A549 treated with GW870086 at 1 μM for 4 hours (cell line): ENCODE results near the gene OR52H1. TPM values are rescaled to one million over a fixed set of nuclear protein-coding genes. Genes with fewer than 3 reads are reported as not detected.

ENCODE experiments used
- total RNA-seq: library from RNA; stranded (reverse); fragments of 200-300 nt; extraction: Qiagen RNA extraction; gene quantifications from 5 replicates; pipeline ENCODE4 v1.2.3, GENCODE V29; 2022; ENCODE audit warnings: low read depth

Gene OR52H1
- not detected in 5 replicates for total RNA-seq

DNA sequence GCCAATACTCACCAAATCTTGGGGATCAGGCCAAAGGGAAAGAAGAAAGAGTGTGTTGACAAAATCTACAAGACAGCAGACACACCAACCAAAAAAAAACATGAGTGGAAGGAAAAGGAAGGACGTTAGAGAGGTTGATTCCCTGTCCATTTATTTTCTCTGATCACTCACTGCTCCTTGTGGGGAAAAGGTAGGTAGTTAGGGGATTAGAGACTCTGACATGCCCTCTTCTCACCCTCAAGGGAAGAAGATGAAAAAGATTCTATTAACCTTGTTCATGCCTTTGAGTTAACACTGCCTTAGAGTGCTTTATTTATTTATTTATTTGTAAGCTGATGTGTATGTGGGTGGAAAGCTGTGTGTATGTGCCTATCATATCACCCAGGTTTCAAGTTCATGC lies at the start of gene OR52H1:
Gene OR52H1, minus strand, starts transcription at position 101 of the 400 bp plus-strand sequence. CDS start 3,035 bp downstream, outside the sequence.

DNA sequence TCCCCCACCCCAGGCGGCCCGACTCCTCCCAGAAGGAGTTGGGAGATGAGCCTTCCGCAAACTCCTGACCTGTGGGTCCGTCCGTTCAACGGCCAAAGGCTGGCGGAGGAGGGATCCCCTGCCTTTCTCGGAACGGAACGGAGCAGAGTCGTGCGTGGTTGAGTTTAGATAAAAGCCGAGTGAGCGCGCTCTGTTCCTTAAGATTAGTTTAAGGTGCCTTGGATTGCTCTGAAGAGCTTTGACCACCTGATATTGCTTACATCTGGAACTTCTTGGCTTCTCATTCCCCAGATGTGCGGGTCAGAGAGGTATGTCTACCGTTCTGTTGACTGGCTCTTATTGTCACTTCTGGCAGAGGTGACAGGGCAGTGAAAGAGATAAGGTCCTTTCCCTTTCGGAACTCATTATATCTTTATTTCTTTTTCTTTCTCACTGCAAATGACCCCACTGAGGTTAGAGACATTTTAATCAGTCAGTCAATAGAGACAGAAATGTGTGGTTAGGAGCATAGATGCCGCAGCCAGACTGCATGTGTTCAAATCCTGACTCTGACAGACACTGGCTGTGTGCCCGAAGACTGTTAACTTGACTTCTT lies 48.4 kb upstream of the OR52H1 start, which contains the start of gene TRIM6:
Gene TRIM6, plus strand, starts transcription at position 31 of the 595 bp plus-strand sequence. Its CDS starts 261 bp downstream, at position 292.

DNA sequence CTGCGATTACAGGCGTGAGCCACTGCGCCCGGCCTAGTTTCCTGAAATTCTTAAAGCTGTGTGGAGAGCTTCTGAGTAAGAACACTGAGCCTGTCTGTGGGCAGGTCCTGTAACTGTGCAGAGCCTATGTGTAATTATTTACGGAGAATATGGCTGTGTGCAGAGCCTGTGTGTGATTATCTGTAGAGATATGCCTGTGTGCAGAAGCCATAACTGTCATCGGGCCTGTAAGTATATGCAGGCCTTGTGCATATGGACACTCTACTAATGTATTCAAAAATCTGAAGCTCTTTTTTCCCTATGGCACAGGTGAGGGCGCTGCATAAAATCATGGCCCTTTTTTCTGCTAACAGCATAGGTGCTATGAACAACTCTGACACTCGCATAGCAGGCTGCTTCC lies 32.2 kb upstream of the OR52H1 start, which contains the start of gene OR52B6:
Gene OR52B6, plus strand, starts transcription at position 301 of the 400 bp plus-strand sequence. Its CDS starts 0 bp downstream, at position 301.

DNA sequence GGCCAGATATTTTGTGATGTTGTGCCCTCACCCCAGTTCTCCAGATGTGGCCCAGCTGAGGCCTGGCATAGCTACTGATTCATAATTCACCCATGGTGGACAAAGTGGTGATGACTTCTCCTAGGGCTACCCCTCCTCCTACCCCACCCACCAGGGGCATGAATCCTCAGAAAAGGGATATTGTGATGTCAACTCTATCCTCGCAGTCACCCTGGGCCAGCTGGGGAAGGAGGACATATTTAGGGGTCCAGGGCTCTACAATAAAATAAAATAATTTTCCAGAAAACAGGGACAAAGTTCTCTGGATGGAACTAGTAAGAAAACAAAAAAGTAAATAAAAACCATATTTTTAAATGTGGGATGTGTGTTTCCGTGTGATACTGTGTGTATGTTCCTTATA lies 31.7 kb downstream of the OR52H1 start, which contains the start of gene UBQLNL:
Gene UBQLNL, minus strand, starts transcription at position 101 of the 400 bp plus-strand sequence. CDS start 258 bp downstream, outside the sequence.

DNA sequence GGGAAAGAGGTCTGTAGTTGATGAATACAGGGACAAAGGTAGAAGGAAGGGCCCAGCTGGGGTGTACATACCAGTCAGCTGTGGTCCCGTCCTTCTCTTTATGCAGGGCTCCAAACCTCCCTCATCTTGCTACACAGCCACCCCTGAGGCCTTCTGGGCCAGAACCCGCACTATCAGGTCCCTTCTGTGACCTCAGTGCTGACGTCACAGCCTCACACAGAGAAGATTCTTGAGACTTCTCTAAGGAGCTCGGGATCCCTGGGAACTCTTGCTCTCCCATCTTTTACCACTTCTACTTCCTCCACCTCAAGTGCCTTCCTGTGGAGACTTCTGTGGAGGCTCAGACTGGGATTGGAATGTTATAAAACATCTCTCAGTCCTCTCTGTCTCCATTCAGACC lies 38.5 kb downstream of the OR52H1 start, which contains the start of gene UBQLN3:
Gene UBQLN3, minus strand, starts transcription at position 155 of the 400 bp plus-strand sequence. CDS start 399 bp downstream, outside the sequence.

Other genes with a start within 250 kb of the OR52H1 start
- not detected in 5 replicates for gene OR51B4, start 246.6 kb downstream of the OR52H1 start, total RNA-seq
- not detected in 5 replicates for gene OR51B2, start 224.2 kb downstream of the OR52H1 start, total RNA-seq
- gene OR51B5, start 205.0 kb downstream of the OR52H1 start, total RNA-seq = 0.10 TPM in 2 of 5 replicates, not detected in the others
- not detected in 5 replicates for gene OR51B6, start 197.0 kb downstream of the OR52H1 start, total RNA-seq
- not detected in 5 replicates for gene OR51M1, start 164.7 kb downstream of the OR52H1 start, total RNA-seq
- not detected in 5 replicates for gene OR51Q1, start 126.4 kb downstream of the OR52H1 start, total RNA-seq
- gene OR51I1, start 107.0 kb downstream of the OR52H1 start, total RNA-seq = not detected in 5 replicates
- not detected in 5 replicates for gene OR51I2, start 99.2 kb downstream of the OR52H1 start, total RNA-seq
- not detected in 5 replicates for gene OR52D1, start 59.9 kb downstream of the OR52H1 start, total RNA-seq
- gene UBQLN3, start 38.6 kb downstream of the OR52H1 start, total RNA-seq = not detected in 5 replicates
- not detected in 5 replicates for gene UBQLNL, start 31.8 kb downstream of the OR52H1 start, total RNA-seq
- gene OR52B6, start 32.3 kb upstream of the OR52H1 start, total RNA-seq = not detected in 5 replicates
- gene TRIM6, start 48.1 kb upstream of the OR52H1 start, total RNA-seq = 8.9 to 12.0 TPM (median 10.2 TPM) in 5 replicates
- gene TRIM34, start 76.5 kb upstream of the OR52H1 start, total RNA-seq = 2.6 to 4.0 TPM (median 3.6 TPM) in 5 replicates
- gene TRIM5, start 136.5 kb upstream of the OR52H1 start, total RNA-seq = 10.2 to 10.9 TPM (median 10.8 TPM) in 5 replicates
- 0.58 to 2.2 TPM (median 0.89 TPM) in 5 replicates for gene TRIM22, start 141.2 kb upstream of the OR52H1 start, total RNA-seq
- gene OR56B1, start 187.9 kb upstream of the OR52H1 start, total RNA-seq = not detected in 5 replicates
- gene OR52N4, start 205.7 kb upstream of the OR52H1 start, total RNA-seq = not detected in 5 replicates
- not detected in 5 replicates for gene OR52N5, start 234.8 kb upstream of the OR52H1 start, total RNA-seq
- not detected in 5 replicates for gene OR52N1, start 242.7 kb upstream of the OR52H1 start, total RNA-seq